A673 (cell line): ENCODE results near the gene PCDH17. TPM values are rescaled to one million over a fixed set of nuclear protein-coding genes. Genes with fewer than 3 reads are reported as not detected.

Source experiments
- BruUV-seq: library from RNA; stranded (reverse); fragments of 400-500 nt; replicated peaks from 2 replicates; lab custom pipeline; 2021; lab: Mats Ljungman, UMichigan
- CTCF ChIA-PET: fragments of 300-600 bp; sonication (Branson Sonifier 250); formaldehyde crosslinking; loops from one replicate; lab custom pipeline; 2022; ENCODE audit warnings: antibody characterized with exemption; lab: Charles Lee
- POLR2A ChIA-PET: fragments of 300-600 bp; sonication (Branson Sonifier 250); formaldehyde crosslinking; loops from one replicate; lab custom pipeline; 2022; ENCODE audit warnings: antibody characterized with exemption; ENCODE audit not compliant: low non-redundant PET; lab: Charles Lee
- DNase-seq: peaks from one replicate; pipeline ENCODE4 v3.0.0-alpha.2; 2015; ENCODE audit warnings: low spot score
- H3K27ac ChIP-seq: fragments of 200-600 bp; sonication (generic); 2 replicates; pipeline ENCODE4 v1.5.1; 2016; ENCODE audit warnings: mixed run types, low read depth, mild to moderate bottlenecking, mixed read lengths, antibody characterized with exemption, low read length; ENCODE audit not compliant: poor library complexity, severe bottlenecking
- H3K27me3 ChIP-seq: fragments of 200-600 bp; sonication (generic); replicated peaks from 2 replicates; pipeline ENCODE4 v1.6.1; 2017; ENCODE audit warnings: mixed run types, low read depth, mild to moderate bottlenecking, mixed read lengths, antibody characterized with exemption, low read length; ENCODE audit not compliant: insufficient read depth, poor library complexity
- H3K36me3 ChIP-seq: fragments of 200-600 bp; sonication (generic); 2 replicates; pipeline ENCODE4 v1.6.1; 2016; ENCODE audit warnings: mixed run types, mild to moderate bottlenecking, mixed read lengths, antibody characterized with exemption, low read length; ENCODE audit not compliant: insufficient read depth, poor library complexity, severe bottlenecking
- H3K4me1 ChIP-seq: fragments of 200-600 bp; sonication (generic); 2 replicates; pipeline ENCODE4 v1.6.1; 2017; ENCODE audit warnings: mixed run types, mild to moderate bottlenecking, mixed read lengths, antibody characterized with exemption, low read length; ENCODE audit not compliant: insufficient read depth, poor library complexity, severe bottlenecking
- H3K4me3 ChIP-seq: fragments of 200-600 bp; sonication (generic); 2 replicates; pipeline ENCODE4 v1.5.1; 2016; ENCODE audit warnings: low read depth, mixed run types, mild to moderate bottlenecking, mixed read lengths, low read length; ENCODE audit not compliant: poor library complexity, severe bottlenecking
- H3K9me3 ChIP-seq: fragments of 200-600 bp; sonication (generic); 2 replicates; pipeline ENCODE4 v1.6.1; 2016; ENCODE audit warnings: mixed run types, low read depth, mild to moderate bottlenecking, mixed read lengths, antibody characterized with exemption, low read length; ENCODE audit not compliant: poor library complexity, severe bottlenecking
- EZH2 ChIP-seq: fragments of 200-600 bp; sonication (generic); IDR thresholded peaks from 2 replicates; pipeline ENCODE4 v1.6.1; 2017; ENCODE audit warnings: borderline replicate concordance, low read depth, mild to moderate bottlenecking, mixed read lengths, antibody characterized with exemption, low read length; ENCODE audit not compliant: poor library complexity, severe bottlenecking
- intact Hi-C: fragments of 100-400 bp; cut with micrococcal nuclease; formaldehyde crosslinking; loops from one replicate; pipeline ENCODE4 v1.10.0; 2022; ENCODE audit not compliant: unreplicated experiment
- total RNA-seq: library from RNA; stranded (reverse); gene quantifications from 2 replicates; pipeline ENCODE4 v1.2.3, GENCODE V29; 2021
- TF ChIP-seq, protein P1 (sequence below): fragments of 300-800, 200-600 bp; sonication (generic); conservative IDR thresholded peaks from 2 replicates; pipeline ENCODE4 v1.5.1; 2017; ENCODE audit warnings: low read depth, mild to moderate bottlenecking, antibody characterized with exemption, low read length, moderate library complexity, mixed read lengths

The PCDH17 gene
- total RNA-seq, 1 experiment from 2014 or later = 79.5 TPM

DNA sequence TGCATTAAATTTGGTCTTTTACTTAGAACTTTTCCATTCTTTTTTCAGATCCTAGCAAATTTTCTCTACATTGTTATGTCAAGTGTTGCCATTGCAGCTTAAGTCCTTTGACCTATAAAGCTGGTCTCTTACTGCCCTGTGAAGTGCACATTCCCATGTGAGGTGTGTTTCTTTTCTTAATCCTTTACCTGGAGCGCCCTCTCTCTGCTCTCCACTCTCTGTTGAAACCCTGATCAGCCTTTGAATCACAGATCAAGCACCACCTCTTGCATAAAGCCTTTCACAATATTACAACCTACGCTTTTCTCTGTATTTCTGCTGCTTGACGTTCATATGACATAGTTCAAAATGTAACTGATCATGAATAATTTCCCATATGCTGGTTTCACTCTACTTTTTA, 84.8 kb downstream of the PCDH17 start:
- POLR2A ChIA-PET = no interaction called here
- Histone ChIP-seq H3K4me3 (no peak overlapping the region), H3K36me3 (peaks cover 14% of the 10 kb centered on the region), H3K4me1 (peaks cover 8% of the 10 kb centered on the region), H3K27ac (no peak overlapping the region), H3K9me3 (no peaks in the 10 kb centered on the region), H3K27me3 (no peaks in the 10 kb centered on the region)
- TF ChIP-seq EZH2 = no peak
- TF ChIP-seq, protein P1, sequence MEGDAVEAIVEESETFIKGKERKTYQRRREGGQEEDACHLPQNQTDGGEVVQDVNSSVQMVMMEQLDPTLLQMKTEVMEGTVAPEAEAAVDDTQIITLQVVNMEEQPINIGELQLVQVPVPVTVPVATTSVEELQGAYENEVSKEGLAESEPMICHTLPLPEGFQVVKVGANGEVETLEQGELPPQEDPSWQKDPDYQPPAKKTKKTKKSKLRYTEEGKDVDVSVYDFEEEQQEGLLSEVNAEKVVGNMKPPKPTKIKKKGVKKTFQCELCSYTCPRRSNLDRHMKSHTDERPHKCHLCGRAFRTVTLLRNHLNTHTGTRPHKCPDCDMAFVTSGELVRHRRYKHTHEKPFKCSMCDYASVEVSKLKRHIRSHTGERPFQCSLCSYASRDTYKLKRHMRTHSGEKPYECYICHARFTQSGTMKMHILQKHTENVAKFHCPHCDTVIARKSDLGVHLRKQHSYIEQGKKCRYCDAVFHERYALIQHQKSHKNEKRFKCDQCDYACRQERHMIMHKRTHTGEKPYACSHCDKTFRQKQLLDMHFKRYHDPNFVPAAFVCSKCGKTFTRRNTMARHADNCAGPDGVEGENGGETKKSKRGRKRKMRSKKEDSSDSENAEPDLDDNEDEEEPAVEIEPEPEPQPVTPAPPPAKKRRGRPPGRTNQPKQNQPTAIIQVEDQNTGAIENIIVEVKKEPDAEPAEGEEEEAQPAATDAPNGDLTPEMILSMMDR = 0 out of 2 replicates have a peak, but pooled peaks have one; percentile 9
- DNase-seq = no peak
- no TSS peak for BruUV-seq
- CTCF ChIA-PET = no interaction called here
- intact Hi-C loops = no loop called here

DNA sequence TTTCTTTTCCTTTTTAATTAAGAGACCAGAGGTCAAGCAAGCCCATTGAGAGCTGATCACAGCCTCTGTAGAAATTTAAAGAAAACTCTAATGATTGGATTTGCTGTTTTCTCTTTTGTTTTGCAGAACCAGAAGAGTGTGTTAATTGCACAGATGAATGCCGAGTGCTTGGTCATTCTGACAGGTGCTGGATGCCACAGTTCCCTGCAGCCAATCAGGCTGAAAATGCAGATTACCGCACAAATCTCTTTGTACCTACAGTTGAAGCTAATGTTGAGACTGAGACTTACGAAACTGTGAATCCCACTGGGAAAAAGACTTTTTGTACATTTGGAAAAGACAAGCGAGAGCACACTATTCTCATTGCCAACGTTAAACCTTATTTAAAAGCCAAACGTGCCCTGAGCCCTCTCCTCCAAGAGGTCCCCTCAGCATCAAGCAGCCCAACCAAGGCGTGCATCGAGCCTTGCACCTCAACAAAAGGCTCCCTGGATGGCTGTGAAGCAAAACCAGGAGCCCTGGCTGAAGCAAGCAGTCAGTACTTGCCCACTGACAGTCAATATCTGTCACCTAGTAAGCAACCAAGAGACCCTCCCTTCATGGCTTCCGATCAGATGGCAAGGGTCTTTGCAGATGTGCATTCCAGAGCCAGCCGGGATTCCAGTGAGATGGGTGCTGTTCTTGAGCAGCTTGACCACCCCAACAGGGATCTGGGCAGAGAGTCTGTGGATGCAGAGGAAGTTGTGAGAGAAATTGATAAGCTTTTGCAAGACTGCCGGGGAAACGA, 93.1 kb downstream of the PCDH17 start:
- Histone ChIP-seq H3K27me3 (no peaks in the 10 kb centered on the region), H3K4me3 (no peak overlapping the region), H3K27ac (no peak overlapping the region), H3K36me3 (peaks cover 14% of the 10 kb centered on the region), H3K9me3 (no peaks in the 10 kb centered on the region), H3K4me1 (no peaks in the 10 kb centered on the region)
- ChIA-PET CTCF (no interaction called here), POLR2A (no interaction called here)
- DNase-seq = no peak
- no TSS peak for BruUV-seq
- intact Hi-C loops = no loop called here
- TF ChIP-seq, protein P1 = no peak
- no peak for TF ChIP-seq EZH2

DNA sequence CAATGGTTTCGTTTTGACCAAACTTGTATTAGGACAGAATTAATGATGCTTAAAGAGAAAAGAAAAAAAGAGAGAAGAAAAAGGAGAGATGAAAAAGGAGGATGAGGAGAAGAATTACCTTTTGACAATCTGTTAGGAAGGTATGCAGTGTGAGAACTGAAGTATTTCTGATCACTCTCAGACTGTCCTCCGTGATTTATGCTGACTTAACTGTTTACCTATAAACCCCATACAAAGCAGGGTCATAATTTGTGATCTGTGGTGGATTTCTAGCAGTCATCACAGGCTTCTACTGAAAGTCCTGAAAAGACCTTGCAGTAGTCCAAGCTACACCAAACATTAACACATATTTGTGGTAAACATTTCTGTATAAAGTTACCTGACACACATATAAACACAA, 93.9 kb downstream of the PCDH17 start:
- Histone ChIP-seq H3K9me3 (no peaks in the 10 kb centered on the region), H3K36me3 (peaks cover 14% of the 10 kb centered on the region), H3K4me1 (no peaks in the 10 kb centered on the region), H3K27ac (no peak overlapping the region), H3K4me3 (no peak overlapping the region), H3K27me3 (no peaks in the 10 kb centered on the region)
- POLR2A ChIA-PET = no interaction called here
- TF ChIP-seq, protein P1 = no peak
- no peak for TF ChIP-seq EZH2
- CTCF ChIA-PET = no interaction called here
- BruUV-seq = TSS peak; percentile 18
- DNase-seq = no peak
- intact Hi-C loops = no loop called here
